Activated CD8-positive, alpha-beta memory T cell treated with anti-CD3 and anti-CD28 coated beads for 4 hours (primary cell): ENCODE data around the gene MRPS14.

Source experiments
- DNase-seq, 2 donors: peaks; one replicate each; pipeline ENCODE4 v3.0.0-alpha.2; 2020; ENCODE audit warnings: low read depth in 2 of 2

MRPS14 gene

DNA sequence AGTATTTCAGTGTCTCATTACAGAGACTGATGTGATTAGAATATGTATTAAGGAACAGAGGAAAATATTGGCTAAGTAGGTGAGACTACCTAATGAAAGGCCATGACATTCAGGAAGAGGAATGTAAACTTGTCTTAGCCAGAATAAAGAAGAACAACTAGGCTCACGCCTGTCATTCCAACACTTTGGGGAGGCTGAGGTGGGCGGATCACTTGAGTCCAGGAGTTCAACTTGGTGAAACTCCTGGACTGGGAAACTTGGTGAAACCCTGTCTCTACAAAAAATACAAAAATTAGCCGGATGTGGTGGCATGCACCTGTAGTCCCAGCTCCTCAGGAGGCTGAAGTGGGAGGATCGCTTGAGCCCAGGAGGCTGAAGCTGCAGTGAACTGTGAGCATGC, 38.3 kb downstream of the MRPS14 start:
- no peak for DNase-seq

DNA sequence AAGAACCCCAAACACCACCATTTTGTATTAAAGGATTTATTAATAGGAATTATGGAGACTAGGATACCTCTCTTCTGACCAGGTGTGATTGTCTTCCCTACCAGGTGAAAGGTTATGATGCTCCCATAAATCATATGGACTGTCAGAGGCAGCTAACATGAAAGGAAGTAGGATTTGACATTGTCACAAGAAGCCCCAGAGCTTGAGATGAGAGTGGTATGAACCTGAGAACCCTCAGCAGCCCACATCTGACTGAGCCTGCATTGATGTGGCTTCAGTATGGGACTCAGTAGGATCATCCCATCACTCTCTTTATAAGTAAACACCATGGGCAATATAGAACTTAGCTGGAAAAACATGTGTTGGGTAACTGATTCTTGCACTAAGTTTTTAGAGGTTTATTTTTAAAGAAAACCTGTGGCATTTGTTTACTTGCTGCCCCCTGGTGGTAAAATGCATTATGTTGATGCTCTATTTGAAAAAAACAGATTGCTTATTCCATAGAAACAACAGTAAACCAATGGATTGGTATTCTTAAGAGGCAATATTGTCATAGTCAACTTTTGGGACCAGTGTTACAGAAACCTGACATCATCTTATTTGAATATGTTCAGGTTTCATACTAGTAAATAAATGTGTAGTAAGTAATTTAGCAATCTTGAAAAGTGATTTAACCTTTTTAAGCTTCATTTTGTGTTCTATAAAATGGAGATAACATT, 40.1 kb downstream of the MRPS14 start:
- DNase-seq, result no peak

- DNase-seq, result no peak
These were observed 46.7 kb downstream of the MRPS14 start for GRCh38 chr1:174976436-174977108.

DNA sequence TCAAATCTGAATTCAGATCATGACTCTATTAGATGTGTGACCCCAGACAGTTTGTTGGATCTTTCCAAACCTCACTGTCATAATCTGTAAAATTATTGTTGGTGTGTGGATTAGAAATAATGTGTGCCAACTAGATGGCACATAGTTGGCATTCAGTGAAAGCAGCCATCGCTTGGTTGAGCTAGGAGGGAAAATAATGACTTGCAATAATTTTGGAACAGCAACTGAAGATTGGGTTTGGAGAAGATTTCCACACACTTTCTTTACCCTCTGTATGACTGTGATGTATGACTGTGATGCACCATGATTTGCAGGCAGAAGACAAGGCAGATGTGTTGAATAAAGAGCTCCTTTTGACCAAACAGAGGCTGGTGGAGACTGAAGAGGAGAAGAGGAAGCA, 47.5 kb downstream of the MRPS14 start:
- DNase-seq, result no peak

GRCh38 chr1:174974711-174975119, 48.5 kb downstream of the MRPS14 start:
- no peak for DNase-seq

- DNase-seq, result no peak
These were observed 51.3 kb downstream of the MRPS14 start for GRCh38 chr1:174971902-174972301.

DNA sequence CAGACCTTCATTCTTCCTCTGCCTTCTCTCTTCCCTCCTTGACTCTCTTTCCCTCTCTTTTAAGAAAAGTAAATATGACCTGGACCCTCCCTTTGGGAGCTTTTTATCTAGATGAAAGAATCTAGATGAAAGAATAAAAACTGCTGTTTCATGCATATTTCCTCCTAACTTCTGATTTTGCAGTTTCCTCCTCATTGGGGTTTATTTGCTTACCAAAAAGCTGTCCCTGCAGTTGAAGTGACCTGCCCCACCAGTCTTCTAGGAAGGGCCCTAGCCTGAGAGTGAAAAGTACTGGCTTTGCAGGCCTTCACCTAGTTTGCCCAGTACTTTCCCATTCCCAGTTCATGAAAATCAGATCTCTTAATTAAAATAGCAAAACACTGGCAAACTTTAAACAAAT, 51.8 kb downstream of the MRPS14 start:
- no peak for DNase-seq

DNA sequence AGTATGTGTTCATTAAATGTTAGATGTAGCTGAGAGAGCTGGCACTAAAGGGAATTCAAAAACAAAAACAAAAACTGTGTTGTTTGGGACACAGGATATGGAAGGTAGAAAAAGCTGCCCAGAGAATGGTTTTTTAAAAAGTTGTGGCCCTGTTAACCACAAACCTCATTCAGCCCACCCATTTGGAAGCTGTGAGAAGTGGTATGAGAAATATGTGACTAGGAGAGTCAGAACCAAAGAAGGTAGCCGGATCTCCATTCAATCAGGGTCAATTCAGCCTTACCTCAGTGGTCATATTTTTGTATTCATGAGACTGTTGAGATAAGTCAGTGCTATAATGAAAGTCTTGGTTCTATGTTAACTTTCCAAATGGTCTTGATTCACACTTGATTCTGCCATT, 53.2 kb downstream of the MRPS14 start:
- DNase-seq, result no peak

DNA sequence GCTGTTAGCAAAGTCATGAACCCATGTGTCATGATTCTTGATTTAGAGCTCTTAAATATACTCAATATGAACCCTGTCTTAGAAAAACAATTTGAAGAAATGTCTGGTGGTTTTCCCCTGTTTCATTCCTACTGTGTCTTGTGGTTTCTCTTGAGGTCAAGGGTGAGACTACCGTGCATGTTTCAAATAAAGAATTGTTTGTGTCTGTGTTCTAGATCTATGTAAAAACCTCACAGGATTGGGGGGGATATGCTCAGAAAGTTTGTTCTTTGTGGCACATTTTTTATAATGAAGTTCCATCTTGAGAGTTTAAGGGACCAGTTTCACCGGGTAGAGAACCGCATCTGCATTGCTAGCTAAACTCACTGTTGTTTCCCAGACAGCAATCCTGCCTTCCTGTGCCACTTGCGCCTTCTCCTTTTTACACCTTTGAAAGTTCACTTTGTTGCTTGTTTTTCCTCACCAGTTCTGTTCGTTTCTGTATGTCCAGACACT, 54.4 kb downstream of the MRPS14 start:
- DNase-seq, result no peak

GRCh38 chr1:174967845-174968705, 55.1 kb downstream of the MRPS14 start:
- no peak for DNase-seq

DNA sequence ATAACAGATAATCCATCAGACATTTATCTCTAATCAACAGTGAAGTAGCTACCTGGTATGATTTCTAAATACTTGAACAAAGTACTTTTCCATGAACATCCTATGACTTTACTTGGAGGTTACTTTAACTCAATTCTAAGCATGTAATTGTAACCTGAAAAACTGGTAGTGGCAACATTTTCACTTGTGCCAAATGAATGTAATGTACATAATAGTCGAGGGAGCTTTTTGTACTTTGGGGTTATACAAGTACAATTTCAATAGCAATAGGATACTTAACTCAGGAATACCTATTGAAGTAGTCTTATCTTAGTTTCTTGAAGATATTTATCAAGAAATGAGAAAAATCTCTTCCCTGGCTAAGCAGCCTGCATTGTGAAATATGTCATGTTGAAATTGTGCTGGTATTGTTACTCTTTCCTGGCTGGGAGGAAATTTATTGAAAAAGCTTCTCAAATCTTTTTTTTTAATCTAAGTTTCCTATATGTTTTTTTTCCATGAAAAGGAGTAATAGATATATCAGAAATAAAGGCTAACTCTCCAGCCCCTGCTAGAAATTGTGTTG, 57.1 kb downstream of the MRPS14 start:
- DNase-seq, result no peak

DNA sequence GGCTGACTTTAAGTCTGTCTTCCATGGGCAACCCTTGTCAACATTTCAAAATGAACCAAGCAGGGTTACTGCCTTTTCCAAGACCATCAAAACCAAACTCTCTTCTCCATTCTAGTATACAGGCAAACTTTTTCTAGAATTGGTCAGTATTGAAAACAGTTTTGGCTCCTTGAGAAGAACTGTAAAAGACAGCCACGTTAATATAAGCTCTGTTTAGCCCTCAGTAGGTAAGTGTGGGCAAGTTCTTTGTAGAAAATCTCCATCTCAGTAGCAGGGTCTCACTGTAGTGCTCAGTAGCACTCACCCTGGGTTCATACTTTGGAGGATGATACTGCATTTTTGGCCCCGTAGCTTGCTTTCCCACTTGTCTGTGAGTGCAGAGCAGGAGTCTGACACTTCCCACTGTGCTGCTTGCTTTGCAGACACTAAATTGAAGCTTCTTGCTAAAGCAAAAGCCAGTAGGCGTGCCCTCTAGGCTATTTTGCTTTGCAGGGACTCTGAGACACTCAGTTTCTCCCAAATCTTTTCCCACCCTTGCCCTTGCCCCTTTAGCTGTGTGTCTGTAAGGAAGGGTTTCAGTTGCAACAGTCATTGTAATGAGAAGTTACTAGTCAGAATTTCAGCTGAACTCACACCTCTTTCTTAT, 57.7 kb downstream of the MRPS14 start:
- DNase-seq, result no peak

DNA sequence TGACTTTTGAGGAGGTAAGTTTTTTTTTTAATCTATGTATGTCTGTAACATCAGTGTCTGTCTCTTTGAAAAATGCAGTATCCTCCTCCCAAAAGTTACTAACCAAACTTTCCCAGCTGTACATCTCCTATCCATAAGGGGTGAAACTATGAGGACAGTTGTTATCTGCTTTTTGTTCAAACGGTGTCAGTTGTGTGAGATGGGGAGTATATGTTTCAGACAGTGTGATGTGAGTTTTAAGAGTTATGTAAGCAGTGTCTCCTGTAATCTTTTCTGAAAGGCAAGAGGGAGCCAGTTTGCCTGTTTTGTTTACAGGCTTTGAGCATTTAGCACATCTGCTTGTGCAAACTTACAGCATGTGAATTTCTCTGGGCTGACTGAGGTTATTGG, 58.3 kb downstream of the MRPS14 start:
- no peak for DNase-seq

- DNase-seq, result no peak
These were observed 58.8 kb downstream of the MRPS14 start for GRCh38 chr1:174964261-174964971.

DNA sequence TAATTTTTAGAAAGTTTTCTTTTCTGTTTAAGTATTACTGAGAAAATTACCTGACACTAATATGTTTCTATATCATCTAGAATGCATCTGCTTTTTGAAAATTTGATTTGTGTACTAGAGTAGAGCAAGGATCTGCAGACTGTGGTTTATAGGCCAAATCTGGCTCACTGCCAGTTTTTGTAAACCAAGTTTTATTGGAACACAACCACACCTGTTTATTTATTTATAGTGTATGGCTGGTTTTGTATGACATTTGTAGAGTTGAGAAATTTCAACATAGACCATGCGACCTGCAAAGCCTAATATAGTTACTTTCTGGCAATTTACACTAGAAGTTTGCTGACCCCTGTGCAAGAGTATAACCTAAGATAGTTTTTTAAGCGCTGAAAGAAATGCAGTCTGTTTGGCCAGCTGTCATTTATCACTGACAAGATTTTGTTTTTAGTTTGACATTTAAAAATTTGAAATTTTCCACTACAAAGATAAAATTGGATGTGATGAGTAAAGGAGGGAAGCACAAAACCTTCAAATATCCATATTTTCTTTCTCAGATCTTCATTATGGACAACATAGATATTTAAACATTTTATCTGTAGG, 59.6 kb downstream of the MRPS14 start:
- DNase-seq, result no peak
